HepG2 (cell line): ENCODE measurements around the gene ARL16. TPM values are rescaled to one million over a fixed set of nuclear protein-coding genes. Genes with fewer than 3 reads are reported as not detected.

ENCODE experiments used
- ATAC-seq: fragments of 200-7000 bp; cut with Tn5 transposase; 3 replicates; pipeline ENCODE4 v1.9.1; 2020; ENCODE audit warnings: mild to moderate bottlenecking, moderate library complexity
- BruUV-seq: library from RNA; stranded (reverse); fragments of 400-500 nt; replicated peaks from 2 replicates; lab custom pipeline; 2021; lab: Mats Ljungman, UMichigan
- CTCF ChIA-PET: fragments of 300-600 bp; formaldehyde crosslinking; extraction: SDS; loops from one replicate; lab custom pipeline; 2021; ENCODE audit warnings: low total read pairs, inconsistent platforms, low intra/inter-chr PET ratio; lab: Yijun Ruan, JAX
- POLR2A ChIA-PET: fragments of 350-600 bp; sonication (Branson Sonifier 250); formaldehyde crosslinking; loops from one replicate; lab custom pipeline; 2020; ENCODE audit warnings: antibody characterized with exemption, inconsistent platforms; lab: Yijun Ruan, JAX
- DNase-seq: peaks from one replicate; pipeline ENCODE4 v3.0.0-alpha.2; 2015; ENCODE audit warnings: low spot score
- FAIRE-seq: peaks from 3 replicates; lab custom pipeline; 2011; peaks lifted over from hg19 to GRCh38; lab: Jason Lieb, UNC
- H2AFZ ChIP-seq: one replicate; pipeline ENCODE4 v1.6.1; 2011; ENCODE audit warnings: low read length, inconsistent platforms
- H3K27ac ChIP-seq: fragments of 300-600 bp; 3 replicates; pipeline ENCODE4 v1.8.0; 2011; ENCODE audit warnings: mixed run types, mild to moderate bottlenecking, mixed read lengths, low read length, inconsistent platforms; ENCODE audit not compliant: insufficient read depth; ENCODE audit errors: extremely low read length
- H3K27me3 ChIP-seq, 2 experiments: fragments of 200-600 bp in 1 of 2; 2 replicates in 1 of 2; 3 replicates in 1 of 2; pipeline versions ENCODE4 v1.6.0 to v1.8.0; 2011; ENCODE audit warnings: low read length in 2 of 2, mild to moderate bottlenecking in 2 of 2, moderate library complexity in 2 of 2, inconsistent platforms in 1 of 2; ENCODE audit not compliant: insufficient read depth in 2 of 2, control insufficient read depth in 1 of 2
- H3K36me3 ChIP-seq, 2 experiments: fragments of 200-600 bp in 1 of 2; replicated peaks in 1 of 2; 2 replicates in 1 of 2; 3 replicates in 1 of 2; pipeline versions ENCODE4 v1.5.1 to v1.8.0; 2011; ENCODE audit warnings: low read length in 2 of 2, inconsistent platforms in 1 of 2; ENCODE audit not compliant: insufficient read depth in 2 of 2, control insufficient read depth in 1 of 2
- H3K4me1 ChIP-seq: 2 replicates; pipeline ENCODE4 v1.5.1; 2012; ENCODE audit warnings: low read length, inconsistent platforms; ENCODE audit not compliant: insufficient read depth
- H3K4me2 ChIP-seq: 2 replicates; pipeline ENCODE4 v1.6.0; 2011; ENCODE audit warnings: low read depth, low read length, inconsistent platforms
- H3K4me3 ChIP-seq, 3 experiments: fragments of 200-600 bp in 1 of 3; sonication (generic), shearing (Covaris generic) in 1 of 3; replicated peaks in 1 of 3; 2 replicates each; pipeline ENCODE4 v1.5.1; 2011 to 2016; ENCODE audit warnings: low read length in 3 of 3, inconsistent platforms in 2 of 3, low read depth in 2 of 3, mild to moderate bottlenecking in 2 of 3, control low read depth in 1 of 3, mixed read lengths in 1 of 3; ENCODE audit not compliant: insufficient read depth in 1 of 3
- H3K79me2 ChIP-seq: one replicate; pipeline ENCODE4 v1.6.1; 2011; ENCODE audit warnings: low read length, inconsistent platforms; ENCODE audit not compliant: insufficient read depth
- H3K9ac ChIP-seq: 2 replicates; pipeline ENCODE4 v1.6.0; 2011; ENCODE audit warnings: mild to moderate bottlenecking, low read depth, low read length, inconsistent platforms; ENCODE audit not compliant: insufficient read depth
- H3K9me3 ChIP-seq: 2 replicates; pipeline ENCODE4 v1.5.1; 2012; ENCODE audit warnings: mild to moderate bottlenecking, low read length
- H4K20me1 ChIP-seq: 2 replicates; pipeline ENCODE4 v1.6.0; 2011; ENCODE audit warnings: inconsistent platforms, mild to moderate bottlenecking, low read length, moderate library complexity; ENCODE audit not compliant: insufficient read depth
- ASH2L ChIP-seq: fragments of 300-600, 200-600 bp; sonication (generic); IDR thresholded peaks from 2 replicates; pipeline ENCODE4 v1.7.0; 2017; ENCODE audit warnings: low read depth, mild to moderate bottlenecking, moderate library complexity, mixed read lengths, low read length; ENCODE audit not compliant: insufficient read length
- GABPB1 ChIP-seq: IDR thresholded peaks from 2 replicates; pipeline ENCODE4 v1.6.1; 2016; ENCODE audit warnings: mild to moderate bottlenecking, missing genetic modification reagents, moderate library complexity, missing compliant biosample characterization
- HNRNPL ChIP-seq: fragments of 200-400 bp; formaldehyde crosslinking; IDR thresholded peaks from 2 replicates; pipeline ENCODE4 v1.6.1; 2017; ENCODE audit warnings: mild to moderate bottlenecking, low read depth, low read length
- KDM2A ChIP-seq: sonication (generic); formaldehyde crosslinking; IDR thresholded peaks from 2 replicates; pipeline ENCODE4 v1.4.0; 2020; ENCODE audit warnings: low read depth, missing genetic modification reagents, borderline replicate concordance
- KLF9 ChIP-seq: IDR thresholded peaks from 2 replicates; pipeline ENCODE4 v1.6.1; 2016; ENCODE audit warnings: low read depth
- NR3C1 ChIP-seq: sonication (generic); formaldehyde crosslinking; IDR thresholded peaks from 2 replicates; pipeline ENCODE4 v1.4.0; 2020; ENCODE audit warnings: missing genetic modification reagents
- PBX2 ChIP-seq: IDR thresholded peaks from 2 replicates; pipeline ENCODE4 v1.6.1; 2016; ENCODE audit warnings: control low read depth
- RXRB ChIP-seq: IDR thresholded peaks from 2 replicates; pipeline ENCODE4 v1.6.1; 2016; ENCODE audit warnings: borderline replicate concordance, missing genetic modification reagents, missing compliant biosample characterization
- SMC3 ChIP-seq: IDR thresholded peaks from 2 replicates; pipeline ENCODE4 v1.6.1; 2011; ENCODE audit warnings: low read length, improper control_type of control experiment
- SRF ChIP-seq: IDR thresholded peaks from 2 replicates; pipeline ENCODE4 v1.6.1; 2011; ENCODE audit warnings: mild to moderate bottlenecking, low read depth, low read length, moderate library complexity
- TEAD2 ChIP-seq: sonication (generic); formaldehyde crosslinking; IDR thresholded peaks from 2 replicates; pipeline ENCODE4 v1.9.0; 2021; ENCODE audit warnings: missing genetic modification reagents
- TEF ChIP-seq: sonication (generic); formaldehyde crosslinking; IDR thresholded peaks from 2 replicates; pipeline ENCODE4 v1.5.0; 2020; ENCODE audit warnings: missing genetic modification reagents
- ZFP41 ChIP-seq: sonication (generic); formaldehyde crosslinking; IDR thresholded peaks from 2 replicates; pipeline ENCODE4 v1.4.0; 2020; ENCODE audit warnings: mild to moderate bottlenecking, missing genetic modification reagents, borderline replicate concordance
- ZNF280B ChIP-seq: sonication (generic); formaldehyde crosslinking; IDR thresholded peaks from 2 replicates; pipeline ENCODE4 v1.5.0; 2020; ENCODE audit warnings: missing genetic modification reagents, mild to moderate bottlenecking, borderline replicate concordance
- ZNF331 ChIP-seq: sonication (generic); formaldehyde crosslinking; IDR thresholded peaks from 2 replicates; pipeline ENCODE4 v1.4.0; 2020; ENCODE audit warnings: missing genetic modification reagents
- ZNF614 ChIP-seq: IDR thresholded peaks from 2 replicates; pipeline ENCODE4 v1.6.1; 2018; ENCODE audit warnings: missing biosample characterization, missing genetic modification reagents, inconsistent platforms, borderline replicate concordance
- WGBS: methylation state at CpG from one replicate; pipeline ENCODE4 v1.1.6; 2017; ENCODE audit warnings: low lambda C conversion rate; 5-methylcytosine and 5-hydroxymethylcytosine counted together
- in situ Hi-C: cut with HindIII; loops from 2 replicates; pipeline ENCODE4 v1.10.0; 2017; ENCODE audit warnings: low pct_unique_long_range_greater_than_20kb; ENCODE audit not compliant: extremely low pct_ligation_motif_present
- intact Hi-C: fragments of 100-400 bp; cut with micrococcal nuclease; formaldehyde crosslinking; loops from one replicate; pipeline ENCODE4 v1.10.0; 2022; ENCODE audit not compliant: unreplicated experiment
- polyA plus RNA-seq, 8 experiments: library from polyadenylated mRNA; depleted of rRNA in 3 of 8; stranded (reverse) in 7 of 8; unstranded in 1 of 8; fragments of >200 nt; fragmentation: Illumina TruSeq in 4 of 8; extraction: Trizol in 4 of 8; gene quantifications; 2 replicates each; pipeline versions ENCODE4 v1.2.1 to v1.2.3, GENCODE V29; 2011 to 2016; ENCODE audit warnings: low read depth in 4 of 8, missing spikeins in 1 of 8, mixed read lengths in 1 of 8; ENCODE audit not compliant: insufficient read depth in 1 of 8
- total RNA-seq, 5 experiments: library from RNA; depleted of rRNA; stranded (reverse); fragments of >200 nt; fragmentation: Illumina TruSeq; extraction: Trizol; gene quantifications; 2 replicates each; pipeline ENCODE4 v1.2.3, GENCODE V29; 2016; ENCODE audit warnings: low read depth in 1 of 5
- TF ChIP-seq, protein P1 (sequence below): sonication (generic); formaldehyde crosslinking; IDR thresholded peaks from 2 replicates; pipeline ENCODE4 v1.4.0; 2020; ENCODE audit warnings: mild to moderate bottlenecking, missing genetic modification reagents

Gene ARL16
- total and polyA plus RNA-seq, 2 of the 13 experiments (the other 11 are each of a cell fraction or from before 2014, with no cell fraction given): 20.8 to 30.8 TPM

DNA sequence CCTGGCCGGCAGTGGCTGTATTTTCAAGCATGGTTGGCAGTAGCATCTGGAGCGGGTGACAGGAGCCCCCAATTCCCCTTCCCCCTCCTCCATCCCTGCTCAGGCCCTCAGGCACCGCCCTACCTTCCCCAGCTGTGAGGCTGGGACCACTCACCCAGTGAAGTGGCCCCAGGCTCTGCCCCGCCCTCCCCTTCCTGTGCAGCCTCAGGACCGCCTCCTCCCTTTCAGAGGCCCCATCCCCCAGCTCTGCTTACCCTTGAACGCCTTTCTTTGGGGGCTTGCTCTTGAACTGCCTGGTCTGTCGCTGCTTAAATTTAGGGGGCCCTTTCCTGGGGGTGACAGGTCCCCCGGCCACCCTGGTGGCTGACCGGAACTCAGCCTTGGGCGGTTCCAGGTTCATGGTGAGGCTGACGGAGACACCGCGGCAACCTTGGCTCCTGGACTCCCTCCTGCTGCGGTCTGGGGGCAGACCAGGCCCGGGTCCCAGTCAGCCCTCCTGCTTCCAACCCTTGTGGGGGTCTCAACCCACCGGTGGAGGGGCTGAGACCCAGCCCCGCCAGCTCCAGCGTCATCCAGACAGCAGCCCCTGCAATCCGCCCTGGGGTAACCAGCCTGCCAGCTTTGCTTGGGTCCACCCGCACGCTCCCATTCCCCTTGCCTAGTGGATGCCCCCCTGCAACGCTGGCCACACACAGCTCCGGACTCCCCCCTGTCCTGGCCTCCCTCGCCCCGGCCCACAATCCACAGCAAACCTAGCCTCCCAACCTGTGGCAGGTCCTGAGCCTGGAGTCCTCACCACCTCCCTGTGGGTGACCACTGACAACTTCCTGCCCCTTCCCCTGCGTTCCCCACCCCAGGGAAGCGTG is 30.5 kb downstream of the ARL16 start (continued):
- TF ChIP-seq PBX2 (CRISPR knock-in tag): no peak
- no peak for TF ChIP-seq SMC3
- TF ChIP-seq HNRNPL: 0 out of 2 replicates have a peak, but pooled peaks have one; percentile 39

DNA sequence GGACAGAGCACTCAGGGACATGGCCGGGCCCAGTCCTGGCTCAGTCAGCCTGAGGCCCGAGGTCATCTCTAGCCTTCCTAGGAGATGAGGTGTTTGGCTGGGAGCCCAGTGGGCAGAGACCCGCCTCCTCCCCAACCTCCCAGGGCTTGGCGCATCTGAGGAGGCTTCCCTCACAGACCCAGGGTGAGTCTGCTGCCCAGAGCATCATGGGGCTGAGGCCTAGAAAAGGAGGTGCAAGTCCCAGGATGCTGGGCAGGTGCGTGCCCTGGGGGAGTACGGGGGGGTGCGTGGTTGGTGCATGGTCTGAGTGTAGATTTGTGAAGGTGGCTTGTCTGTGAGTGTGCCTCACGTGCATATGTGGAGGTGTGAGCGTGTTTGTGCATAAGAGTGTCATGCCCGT is 31.9 kb downstream of the ARL16 start:
- no TSS peak for BruUV-seq
- H3K4me2 ChIP-seq: peak overlapping the region; percentile 41
- peak; percentile 67 for FAIRE-seq
- H3K27ac ChIP-seq: no peak overlapping the region
- H3K4me1 ChIP-seq: peaks cover 50% of the 10 kb centered on the region
- in situ Hi-C loops: no loop called here
- no peak overlapping the region for H3K9ac ChIP-seq
- peak overlapping the region in 1 of 3 experiments; percentile 27; a peak in 1 of 6 replicates for H3K4me3 ChIP-seq
- CTCF ChIA-PET: no interaction called here
- peaks cover 6% of the 10 kb centered on the region; the same call in 1 of the 2 replicates for H3K9me3 ChIP-seq
- no peaks in the 10 kb centered on the region for H3K36me3 ChIP-seq
- no peaks in the 10 kb centered on the region for H4K20me1 ChIP-seq
- ATAC-seq: peak; percentile 59
- H2AFZ ChIP-seq: no peak overlapping the region
- H3K79me2 ChIP-seq: no peaks in the 10 kb centered on the region
- peaks cover 0 to 17% of the 10 kb centered on the region in 2 experiments; a peak in 3 of 5 replicates for H3K27me3 ChIP-seq
- intact Hi-C loops: no loop called here
- 38% methylated on average over 10 of the region's 10 CpGs for WGBS
- DNase-seq: peak; percentile 59
- POLR2A ChIA-PET: interaction anchor here (1.8 kb wide), 1 partner anchor 16 kb away, joined by 5 read pairs; the partner anchor contains the start of genes NPLOC4 and TSPAN10
- no peak for TF ChIP-seq TEAD2 (CRISPR knock-in tag)
- TF ChIP-seq SRF: no peak
- TF ChIP-seq ZNF331 (CRISPR knock-in tag): no peak
- no peak for TF ChIP-seq ZFP41 (CRISPR knock-in tag)
- no peak for TF ChIP-seq ASH2L
- no peak for TF ChIP-seq ZNF280B (CRISPR knock-in tag)
- TF ChIP-seq GABPB1: 0 out of 2 replicates have a peak, but pooled peaks have one; percentile 7
- no peak for TF ChIP-seq KLF9 (CRISPR knock-in tag)
- TF ChIP-seq, protein P1, sequence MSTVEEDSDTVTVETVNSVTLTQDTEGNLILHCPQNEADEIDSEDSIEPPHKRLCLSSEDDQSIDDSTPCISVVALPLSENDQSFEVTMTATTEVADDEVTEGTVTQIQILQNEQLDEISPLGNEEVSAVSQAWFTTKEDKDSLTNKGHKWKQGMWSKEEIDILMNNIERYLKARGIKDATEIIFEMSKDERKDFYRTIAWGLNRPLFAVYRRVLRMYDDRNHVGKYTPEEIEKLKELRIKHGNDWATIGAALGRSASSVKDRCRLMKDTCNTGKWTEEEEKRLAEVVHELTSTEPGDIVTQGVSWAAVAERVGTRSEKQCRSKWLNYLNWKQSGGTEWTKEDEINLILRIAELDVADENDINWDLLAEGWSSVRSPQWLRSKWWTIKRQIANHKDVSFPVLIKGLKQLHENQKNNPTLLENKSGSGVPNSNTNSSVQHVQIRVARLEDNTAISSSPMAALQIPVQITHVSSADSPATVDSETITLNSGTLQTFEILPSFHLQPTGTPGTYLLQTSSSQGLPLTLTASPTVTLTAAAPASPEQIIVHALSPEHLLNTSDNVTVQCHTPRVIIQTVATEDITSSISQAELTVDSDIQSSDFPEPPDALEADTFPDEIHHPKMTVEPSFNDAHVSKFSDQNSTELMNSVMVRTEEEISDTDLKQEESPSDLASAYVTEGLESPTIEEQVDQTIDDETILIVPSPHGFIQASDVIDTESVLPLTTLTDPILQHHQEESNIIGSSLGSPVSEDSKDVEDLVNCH (CRISPR knock-in tag): no peak
- TF ChIP-seq ZNF614 (CRISPR knock-in tag): no peak
- peak; percentile 29; the same call in 1 of the 2 replicates for TF ChIP-seq RXRB (CRISPR knock-in tag)
- TF ChIP-seq KDM2A (CRISPR knock-in tag): no peak
- TF ChIP-seq TEF (CRISPR knock-in tag): no peak
- no peak for TF ChIP-seq NR3C1
